GM19463 (cell line): Measurements from ENCODE around the gene CCR2.
"Not testable (repeated sequence)": the region's sequence is repeated elsewhere in the genome, so short reads cannot be mapped to it uniquely, and the experiment has no call there.

Experiments
- ATAC-seq: cut with Tn5 transposase; IDR thresholded peaks from one replicate; pipeline ENCODE4 v1.9.1; 2021; ENCODE audit warnings: mild to moderate bottlenecking, moderate library complexity; ENCODE audit not compliant: unreplicated experiment

CCR2 gene

GRCh38 chr3:46400846-46401245 is 46.9 kb downstream of the CCR2 start:
- no peak for ATAC-seq

GRCh38 chr3:46401579-46401978 is 47.7 kb downstream of the CCR2 start:
- no peak for ATAC-seq

- not testable (repeated sequence) for ATAC-seq
Observed at GRCh38 chr3:46402902-46403301, 49.0 kb downstream of the CCR2 start.

- no peak for ATAC-seq
Observed at GRCh38 chr3:46405301-46406019, 51.5 kb downstream of the CCR2 start.

GRCh38 chr3:46406443-46406787 is 52.5 kb downstream of the CCR2 start:
- no peak for ATAC-seq

GRCh38 chr3:46406788-46407611 is 53.1 kb downstream of the CCR2 start, which contains the start of the genes CCR5AS and CCRL2:
Gene CCR5AS (minus strand): TSS chr3:46407066.
Gene CCRL2 (plus strand): TSS chr3:46407259. CDS start chr3:46408080, 821 bp downstream.
- ATAC-seq, result no peak

GRCh38 chr3:46407970-46408369 is 54.1 kb downstream of the CCR2 start:
- no peak for ATAC-seq

- ATAC-seq, result no peak
Observed at GRCh38 chr3:46408853-46409252, 54.9 kb downstream of the CCR2 start.

- ATAC-seq, result no peak
Observed at GRCh38 chr3:46409739-46410489, 56.0 kb downstream of the CCR2 start.
